OCI-LY1 (cell line): ENCODE results near the gene RAB40C.

Experiments
- H2AFZ ChIP-seq: fragments of 200-600 bp; sonication (generic), shearing (Covaris generic); 2 replicates; pipeline ENCODE4 v1.6.0; 2014; ENCODE audit warnings: antibody characterized with exemption, mild to moderate bottlenecking, low read length
- H3F3A ChIP-seq: fragments of 200-600 bp; sonication (generic), shearing (Covaris generic); 2 replicates; pipeline ENCODE4 v1.6.0; 2014; ENCODE audit warnings: mild to moderate bottlenecking, antibody characterized with exemption, low read length, moderate library complexity; ENCODE audit not compliant: insufficient read depth
- H3K27ac ChIP-seq: fragments of 200-600 bp; sonication (generic); 2 replicates; pipeline ENCODE4 v1.5.1; 2014; ENCODE audit warnings: low read length, mixed run types, mild to moderate bottlenecking, low read depth; ENCODE audit not compliant: poor library complexity, severe bottlenecking
- H3K27me3 ChIP-seq: fragments of 200-600 bp; sonication (generic); 2 replicates; pipeline ENCODE4 v1.6.0; 2014; ENCODE audit warnings: antibody characterized with exemption, mild to moderate bottlenecking, low read length, moderate library complexity; ENCODE audit not compliant: insufficient read depth
- H3K36me3 ChIP-seq: fragments of 200-600 bp; sonication (generic); 2 replicates; pipeline ENCODE4 v1.6.1; 2014; ENCODE audit warnings: mild to moderate bottlenecking, antibody characterized with exemption, low read length, moderate library complexity, mixed read lengths; ENCODE audit not compliant: insufficient read depth
- H3K4me1 ChIP-seq: fragments of 200-600 bp; sonication (generic); 2 replicates; pipeline ENCODE4 v1.5.1; 2014; ENCODE audit warnings: mild to moderate bottlenecking, low read length, moderate library complexity; ENCODE audit not compliant: insufficient read depth, severe bottlenecking
- H3K4me2 ChIP-seq: fragments of 200-600 bp; sonication (generic), shearing (Covaris generic); 2 replicates; pipeline ENCODE4 v1.6.1; 2014; ENCODE audit warnings: low read length
- H3K4me3 ChIP-seq: fragments of 200-600 bp; sonication (generic); 2 replicates; pipeline ENCODE4 v1.5.1; 2014; ENCODE audit warnings: low read length, low read depth, mild to moderate bottlenecking, mixed read lengths; ENCODE audit not compliant: poor library complexity, severe bottlenecking
- H3K79me2 ChIP-seq: fragments of 200-600 bp; shearing (Covaris generic); 2 replicates; pipeline ENCODE4 v1.6.1; 2016; ENCODE audit warnings: mixed run types, low read length, mixed read lengths; ENCODE audit not compliant: insufficient read depth
- H3K9ac ChIP-seq: fragments of 200-600 bp; sonication (generic), shearing (Covaris generic); 2 replicates; pipeline ENCODE4 v1.6.1; 2014; ENCODE audit warnings: mild to moderate bottlenecking, low read length, mixed read lengths
- H3K9me2 ChIP-seq: fragments of 200-600 bp; sonication (generic), shearing (Covaris generic); 2 replicates; pipeline ENCODE4 v1.6.1; 2014; ENCODE audit warnings: low read depth, mild to moderate bottlenecking, low read length, mixed read lengths
- H3K9me3 ChIP-seq: fragments of 200-600 bp; shearing (Covaris generic); 2 replicates; pipeline ENCODE4 v1.6.1; 2014; ENCODE audit warnings: low read length, mixed read lengths
- H4K20me1 ChIP-seq: fragments of 200-600 bp; sonication (generic), shearing (Covaris generic); 2 replicates; pipeline ENCODE4 v1.6.0; 2016; ENCODE audit warnings: mild to moderate bottlenecking, low read length; ENCODE audit not compliant: insufficient read depth
- CTCF ChIP-seq: fragments of 200-600 bp; sonication (generic), shearing (Covaris generic); IDR thresholded peaks from 2 replicates; pipeline ENCODE4 v1.5.1; 2017; ENCODE audit warnings: mild to moderate bottlenecking, antibody characterized with exemption, low read length, moderate library complexity, mixed read lengths
- EZH2 ChIP-seq: fragments of 200-600 bp; sonication (generic), shearing (Covaris generic); IDR thresholded peaks from 2 replicates; pipeline ENCODE4 v1.8.0; 2017; ENCODE audit warnings: borderline replicate concordance, mixed run types, mild to moderate bottlenecking, antibody characterized with exemption, low read length, moderate library complexity, mixed read lengths

RAB40C gene

GRCh38 chr16:628321-629061 is 38.6 kb downstream of the RAB40C start:
- H3K4me2 ChIP-seq, result no peak overlapping the region
- H3K4me1 ChIP-seq, result no peaks in the 10 kb centered on the region
- no peaks in the 10 kb centered on the region for H3F3A ChIP-seq
- H3K9me2 ChIP-seq, result no peaks in the 10 kb centered on the region
- H3K27me3 ChIP-seq, result no peaks in the 10 kb centered on the region; the same call in 1 of the 2 replicates
- H3K4me3 ChIP-seq, result no peak overlapping the region
- H3K36me3 ChIP-seq, result no peaks in the 10 kb centered on the region
- H3K9me3 ChIP-seq, result no peaks in the 10 kb centered on the region
- no peak for TF ChIP-seq EZH2
- no peak for TF ChIP-seq CTCF
- no peak overlapping the region for H3K9ac ChIP-seq
- H2AFZ ChIP-seq, result no peak overlapping the region
- H4K20me1 ChIP-seq, result no peaks in the 10 kb centered on the region
- no peak overlapping the region for H3K27ac ChIP-seq
- H3K79me2 ChIP-seq, result no peaks in the 10 kb centered on the region

- Histone ChIP-seq H3K9me3 (no peaks in the 10 kb centered on the region), H3K79me2 (no peaks in the 10 kb centered on the region), H3K9me2 (no peaks in the 10 kb centered on the region), H3K4me2 (no peak overlapping the region), H3K36me3 (no peaks in the 10 kb centered on the region), H2AFZ (no peak overlapping the region), H3K9ac (no peak overlapping the region), H3K4me1 (no peaks in the 10 kb centered on the region), H3K4me3 (no peak overlapping the region), H3K27ac (no peak overlapping the region), H3F3A (no peaks in the 10 kb centered on the region), H4K20me1 (no peaks in the 10 kb centered on the region), H3K27me3 (no peaks in the 10 kb centered on the region; the same call in 1 of the 2 replicates)
- TF ChIP-seq CTCF (no peak), EZH2 (no peak)
These were observed 39.4 kb downstream of the RAB40C start for GRCh38 chr16:629185-629832.

GRCh38 chr16:629833-630248 is 40.0 kb downstream of the RAB40C start:
- no peak overlapping the region for H2AFZ ChIP-seq
- TF ChIP-seq EZH2, result no peak
- TF ChIP-seq CTCF, result no peak
- no peaks in the 10 kb centered on the region for H3K4me1 ChIP-seq
- H3K79me2 ChIP-seq, result no peaks in the 10 kb centered on the region
- H3K36me3 ChIP-seq, result no peaks in the 10 kb centered on the region
- H3K4me2 ChIP-seq, result no peak overlapping the region
- no peak overlapping the region for H3K4me3 ChIP-seq
- H3K9me3 ChIP-seq, result no peaks in the 10 kb centered on the region
- no peaks in the 10 kb centered on the region for H3K9me2 ChIP-seq
- no peaks in the 10 kb centered on the region for H3F3A ChIP-seq
- H4K20me1 ChIP-seq, result no peaks in the 10 kb centered on the region
- H3K27ac ChIP-seq, result no peak overlapping the region
- no peak overlapping the region for H3K9ac ChIP-seq
- no peaks in the 10 kb centered on the region; the same call in 1 of the 2 replicates for H3K27me3 ChIP-seq
